Measurements from ENCODE around the gene TUT4. TPM values are rescaled to one million over a fixed set of nuclear protein-coding genes. Genes with fewer than 3 reads are reported as not detected.

Gene TUT4
- total and polyA plus RNA-seq, 2 experiments from 2014 or later: 14.9 to 18.9 TPM

- Histone ChIP-seq H3K9me2 (ENCODE audit: insufficient read depth) (no peaks in the 10 kb centered on the region), H3K79me2 (ENCODE audit: insufficient read depth) (no peaks in the 10 kb centered on the region), H3K27me3 (replicated peaks; ENCODE audit: insufficient read depth) (no peaks in the 10 kb centered on the region), H3K36me3 (ENCODE audit: low read depth) (peaks cover 27% of the 10 kb centered on the region), H3K9me3 (ENCODE audit: low read depth) (no peaks in the 10 kb centered on the region), H3K4me1 (ENCODE audit: insufficient read depth) (no peaks in the 10 kb centered on the region), H3F3A (ENCODE audit: insufficient read depth) (no peaks in the 10 kb centered on the region), H3K4me2 (ENCODE audit: unreplicated experiment) (no peak overlapping the region), H3K27ac (no peak overlapping the region), H4K20me1 (ENCODE audit: insufficient read depth) (no peaks in the 10 kb centered on the region), H3K4me3 (no peak overlapping the region), H3K9ac (no peak overlapping the region), H2AFZ (no peak overlapping the region)
- DNase-seq: no peak
- in situ Hi-C loops (cut with MboI): no loop called here
- 100% methylated on average over 1 of the region's 1 CpG for WGBS, 2 experiments (ENCODE audit: low coverage in 1 of 2, low lambda C conversion rate in 2 of 2, missing lambda C conversion rate in 2 of 2)
- TF ChIP-seq EZH2 (IDR thresholded peaks at IDR 0.05; ENCODE audit: insufficient read depth, poor library complexity, severe bottlenecking): no peak
- TF ChIP-seq EZH2phosphoT487 (IDR thresholded peaks at IDR 0.05; ENCODE audit: insufficient read depth, low read depth): no peak
Measured at GRCh38 chr1:52435211-52435610, 117.7 kb downstream of the TUT4 start.

GRCh38 chr1:52432807-52433206 lies 120.1 kb downstream of the TUT4 start:
- Histone ChIP-seq H2AFZ (no peak overlapping the region), H3K4me2 (ENCODE audit: unreplicated experiment) (no peak overlapping the region), H3K36me3 (ENCODE audit: low read depth) (peaks cover 33% of the 10 kb centered on the region), H3K27me3 (replicated peaks; ENCODE audit: insufficient read depth) (no peaks in the 10 kb centered on the region), H4K20me1 (ENCODE audit: insufficient read depth) (no peaks in the 10 kb centered on the region), H3K79me2 (ENCODE audit: insufficient read depth) (no peaks in the 10 kb centered on the region), H3K9me3 (ENCODE audit: low read depth) (no peaks in the 10 kb centered on the region), H3K4me1 (ENCODE audit: insufficient read depth) (no peaks in the 10 kb centered on the region), H3K9me2 (ENCODE audit: insufficient read depth) (no peaks in the 10 kb centered on the region), H3K9ac (no peak overlapping the region), H3F3A (ENCODE audit: insufficient read depth) (peaks cover under 1% of the 10 kb centered on the region; the same call in 1 of the 2 replicates), H3K27ac (no peak overlapping the region), H3K4me3 (no peak overlapping the region)
- WGBS, 2 experiments (ENCODE audit: low coverage in 1 of 2, low lambda C conversion rate in 2 of 2, missing lambda C conversion rate in 2 of 2): 94 to 97% methylated on average over 8 of the region's 8 CpGs
- no peak for DNase-seq
- TF ChIP-seq EZH2 (IDR thresholded peaks at IDR 0.05; ENCODE audit: insufficient read depth, poor library complexity, severe bottlenecking): no peak
- no peak for TF ChIP-seq EZH2phosphoT487 (IDR thresholded peaks at IDR 0.05; ENCODE audit: insufficient read depth, low read depth)
- in situ Hi-C loops (cut with MboI): no loop called here

GRCh38 chr1:52427152-52427551 lies 125.7 kb downstream of the TUT4 start:
- H3K36me3 ChIP-seq (ENCODE audit: low read depth): peaks cover 25% of the 10 kb centered on the region
- WGBS, 2 experiments (ENCODE audit: low coverage in 1 of 2, low lambda C conversion rate in 2 of 2, missing lambda C conversion rate in 2 of 2): 97 to 100% methylated on average over 1 of the region's 1 CpG
- in situ Hi-C loops (cut with MboI): no loop called here
- H2AFZ ChIP-seq: no peak overlapping the region
- no peak overlapping the region for H3K4me3 ChIP-seq
- peaks cover 15% of the 10 kb centered on the region for H3K4me1 ChIP-seq (ENCODE audit: insufficient read depth)
- no peaks in the 10 kb centered on the region for H4K20me1 ChIP-seq (ENCODE audit: insufficient read depth)
- H3K9ac ChIP-seq: no peak overlapping the region
- H3K27me3 ChIP-seq (replicated peaks; ENCODE audit: insufficient read depth): no peaks in the 10 kb centered on the region
- no peak overlapping the region for H3K4me2 ChIP-seq (ENCODE audit: unreplicated experiment)
- no peaks in the 10 kb centered on the region for H3K79me2 ChIP-seq (ENCODE audit: insufficient read depth)
- H3K9me3 ChIP-seq (ENCODE audit: low read depth): no peaks in the 10 kb centered on the region
- H3K27ac ChIP-seq: no peak overlapping the region
- H3F3A ChIP-seq (ENCODE audit: insufficient read depth): peaks cover 39% of the 10 kb centered on the region
- no peaks in the 10 kb centered on the region for H3K9me2 ChIP-seq (ENCODE audit: insufficient read depth)
- TF ChIP-seq EZH2 (IDR thresholded peaks at IDR 0.05; ENCODE audit: insufficient read depth, poor library complexity, severe bottlenecking) (no peak), EZH2phosphoT487 (IDR thresholded peaks at IDR 0.05; ENCODE audit: insufficient read depth, low read depth) (no peak)
- no peak for DNase-seq

- Histone ChIP-seq H3K79me2 (ENCODE audit: insufficient read depth) (no peaks in the 10 kb centered on the region), H3K27ac (peak overlapping the region; percentile 21), H3K27me3 (replicated peaks; ENCODE audit: insufficient read depth) (no peaks in the 10 kb centered on the region), H3K4me1 (ENCODE audit: insufficient read depth) (peaks cover 15% of the 10 kb centered on the region), H3K4me2 (ENCODE audit: unreplicated experiment) (peak overlapping the region; percentile 24), H3F3A (ENCODE audit: insufficient read depth) (peaks cover 44% of the 10 kb centered on the region), H2AFZ (no peak overlapping the region), H3K36me3 (ENCODE audit: low read depth) (peaks cover 27% of the 10 kb centered on the region), H3K9me2 (ENCODE audit: insufficient read depth) (no peaks in the 10 kb centered on the region), H4K20me1 (ENCODE audit: insufficient read depth) (no peaks in the 10 kb centered on the region), H3K4me3 (no peak overlapping the region), H3K9ac (no peak overlapping the region), H3K9me3 (ENCODE audit: low read depth) (no peaks in the 10 kb centered on the region)
- TF ChIP-seq EZH2 (IDR thresholded peaks at IDR 0.05; ENCODE audit: insufficient read depth, poor library complexity, severe bottlenecking): no peak
- no peak for TF ChIP-seq EZH2phosphoT487 (IDR thresholded peaks at IDR 0.05; ENCODE audit: insufficient read depth, low read depth)
- peak; percentile 61 for DNase-seq
- in situ Hi-C loops (cut with MboI): no loop called here
- 52 to 58% methylated on average over 3 of the region's 3 CpGs for WGBS, 2 experiments (ENCODE audit: low coverage in 1 of 2, low lambda C conversion rate in 2 of 2, missing lambda C conversion rate in 2 of 2)
Measured at GRCh38 chr1:52426371-52426770, 126.5 kb downstream of the TUT4 start.

GRCh38 chr1:52424813-52425212 lies 128.1 kb downstream of the TUT4 start:
- no peak overlapping the region for H3K27ac ChIP-seq
- H3K4me2 ChIP-seq (ENCODE audit: unreplicated experiment): no peak overlapping the region
- H2AFZ ChIP-seq: no peak overlapping the region
- WGBS, 2 experiments (ENCODE audit: low coverage in 1 of 2, low lambda C conversion rate in 2 of 2, missing lambda C conversion rate in 2 of 2): 100% methylated on average over 1 of the region's 1 CpG
- TF ChIP-seq EZH2phosphoT487 (IDR thresholded peaks at IDR 0.05; ENCODE audit: insufficient read depth, low read depth) (no peak), EZH2 (IDR thresholded peaks at IDR 0.05; ENCODE audit: insufficient read depth, poor library complexity, severe bottlenecking) (no peak)
- no peaks in the 10 kb centered on the region for H3K79me2 ChIP-seq (ENCODE audit: insufficient read depth)
- no peaks in the 10 kb centered on the region for H3K9me3 ChIP-seq (ENCODE audit: low read depth)
- no peak overlapping the region for H3K9ac ChIP-seq
- H3K9me2 ChIP-seq (ENCODE audit: insufficient read depth): no peaks in the 10 kb centered on the region
- H4K20me1 ChIP-seq (ENCODE audit: insufficient read depth): no peaks in the 10 kb centered on the region
- in situ Hi-C loops (cut with MboI): no loop called here
- H3K4me3 ChIP-seq: no peak overlapping the region
- H3K36me3 ChIP-seq (ENCODE audit: low read depth): peaks cover 26% of the 10 kb centered on the region
- peaks cover 15% of the 10 kb centered on the region for H3K4me1 ChIP-seq (ENCODE audit: insufficient read depth)
- no peaks in the 10 kb centered on the region for H3K27me3 ChIP-seq (replicated peaks; ENCODE audit: insufficient read depth)
- DNase-seq: no peak
- H3F3A ChIP-seq (ENCODE audit: insufficient read depth): peaks cover 44% of the 10 kb centered on the region
